Mucosa of rectum (tissue), 2 donors: Measurements from ENCODE around the gene ARHGDIB.

Experiments
- H3K27ac ChIP-seq, 2 donors: one replicate each; pipeline ENCODE4 v1.7.0; 2013; ENCODE audit warnings: inconsistent platforms in 2 of 2, low read depth in 2 of 2, low read length in 2 of 2
- H3K27me3 ChIP-seq, 2 donors: one replicate each; pipeline ENCODE4 v1.7.0; 2013; ENCODE audit warnings: low read length in 2 of 2; ENCODE audit not compliant: control insufficient read depth in 2 of 2, insufficient read depth in 2 of 2
- H3K36me3 ChIP-seq, 2 donors: one replicate each; pipeline ENCODE4 v1.7.0; 2013; ENCODE audit warnings: low read length in 2 of 2; ENCODE audit not compliant: control insufficient read depth in 2 of 2, insufficient read depth in 2 of 2
- H3K4me1 ChIP-seq, 2 donors: one replicate each; pipeline ENCODE4 v1.7.0; 2013; ENCODE audit warnings: low read length in 2 of 2, mild to moderate bottlenecking in 1 of 2; ENCODE audit not compliant: control insufficient read depth in 2 of 2, insufficient read depth in 2 of 2
- H3K4me3 ChIP-seq, 2 donors: one replicate each; pipeline ENCODE4 v1.7.0; 2013; ENCODE audit warnings: low read length in 2 of 2
- H3K9ac ChIP-seq, 2 donors: one replicate each; pipeline ENCODE4 v1.7.0; 2013; ENCODE audit warnings: low read length in 2 of 2, low read depth in 1 of 2, mild to moderate bottlenecking in 1 of 2
- H3K9me3 ChIP-seq, 2 donors: one replicate each; pipeline ENCODE4 v1.7.0; 2013; ENCODE audit warnings: low read length in 2 of 2; ENCODE audit not compliant: control insufficient read depth in 2 of 2
- donor health status: healthy.
- donor health status: Normal muscosa, but diverticular disease.

ARHGDIB gene

GRCh38 chr12:14965221-14965620, 3.8 kb upstream of the ARHGDIB start:
- no peak overlapping the region for H3K4me3 ChIP-seq
- no peak overlapping the region for H3K27ac ChIP-seq
- no peaks in the 10 kb centered on the region for H3K27me3 ChIP-seq
- H3K9me3 ChIP-seq = no peaks in the 10 kb centered on the region
- H3K36me3 ChIP-seq = no peaks in the 10 kb centered on the region
- H3K4me1 ChIP-seq = no peaks in the 10 kb centered on the region
- no peak overlapping the region for H3K9ac ChIP-seq

GRCh38 chr12:14964406-14964805, 3.0 kb upstream of the ARHGDIB start:
- Histone ChIP-seq H3K4me1 (peaks cover 0 to 5% of the 10 kb centered on the region in 2 donors), H3K9ac (no peak overlapping the region), H3K36me3 (no peaks in the 10 kb centered on the region), H3K27ac (no peak overlapping the region), H3K27me3 (no peaks in the 10 kb centered on the region), H3K9me3 (no peaks in the 10 kb centered on the region), H3K4me3 (no peak overlapping the region)

GRCh38 chr12:14963520-14963919, 2.1 kb upstream of the ARHGDIB start:
- Histone ChIP-seq H3K27me3 (no peaks in the 10 kb centered on the region), H3K27ac (no peak overlapping the region), H3K9ac (no peak overlapping the region), H3K4me1 (peaks cover 0 to 5% of the 10 kb centered on the region in 2 donors), H3K36me3 (no peaks in the 10 kb centered on the region), H3K4me3 (no peak overlapping the region), H3K9me3 (no peaks in the 10 kb centered on the region)

GRCh38 chr12:14962797-14963196, 1.4 kb upstream of the ARHGDIB start:
- no peaks in the 10 kb centered on the region for H3K36me3 ChIP-seq
- no peaks in the 10 kb centered on the region for H3K9me3 ChIP-seq
- no peaks in the 10 kb centered on the region for H3K27me3 ChIP-seq
- H3K4me3 ChIP-seq = no peak overlapping the region
- no peak overlapping the region for H3K27ac ChIP-seq
- no peak overlapping the region for H3K9ac ChIP-seq
- H3K4me1 ChIP-seq = peaks cover 3 to 8% of the 10 kb centered on the region in 2 donors

- Histone ChIP-seq H3K4me3 (peak overlapping the region; percentile 42 to 75), H3K9me3 (no peaks in the 10 kb centered on the region), H3K27me3 (no peaks in the 10 kb centered on the region), H3K4me1 (peaks cover 4 to 9% of the 10 kb centered on the region in 2 donors), H3K9ac (peak overlapping the region in 1 of 2 donors; percentile 25), H3K27ac (peak overlapping the region; percentile 69 to 81), H3K36me3 (no peaks in the 10 kb centered on the region)
Observed at GRCh38 chr12:14962153-14962539, 745 bp upstream of the ARHGDIB start.

GRCh38 chr12:14960548-14961465, 594 bp downstream of the ARHGDIB start:
- H3K9me3 ChIP-seq = no peaks in the 10 kb centered on the region
- H3K4me1 ChIP-seq = peaks cover 4 to 9% of the 10 kb centered on the region in 2 donors
- peak overlapping the region; percentile 42 to 75 for H3K4me3 ChIP-seq
- no peaks in the 10 kb centered on the region for H3K27me3 ChIP-seq
- H3K27ac ChIP-seq = peak overlapping the region; percentile 69 to 81
- no peaks in the 10 kb centered on the region for H3K36me3 ChIP-seq
- peak overlapping the region; percentile 10 to 19 for H3K9ac ChIP-seq

- H3K4me3 ChIP-seq = peak overlapping the region; percentile 44 to 75
- H3K4me1 ChIP-seq = peaks cover 4 to 9% of the 10 kb centered on the region in 2 donors
- H3K27ac ChIP-seq = peak overlapping the region; percentile 73 to 81
- peak overlapping the region; percentile 41 to 60 for H3K9ac ChIP-seq
- no peaks in the 10 kb centered on the region for H3K36me3 ChIP-seq
- no peaks in the 10 kb centered on the region for H3K9me3 ChIP-seq
- no peaks in the 10 kb centered on the region for H3K27me3 ChIP-seq
Observed at GRCh38 chr12:14959916-14960496, 1.4 kb downstream of the ARHGDIB start.

GRCh38 chr12:14959463-14959862, 1.9 kb downstream of the ARHGDIB start:
- peak overlapping the region; percentile 41 to 60 for H3K9ac ChIP-seq
- no peaks in the 10 kb centered on the region for H3K36me3 ChIP-seq
- H3K27ac ChIP-seq = peak overlapping the region; percentile 73 to 81
- H3K9me3 ChIP-seq = no peaks in the 10 kb centered on the region
- H3K4me3 ChIP-seq = peak overlapping the region; percentile 44 to 75
- H3K27me3 ChIP-seq = no peaks in the 10 kb centered on the region
- peaks cover 4 to 9% of the 10 kb centered on the region in 2 donors for H3K4me1 ChIP-seq

- no peaks in the 10 kb centered on the region for H3K9me3 ChIP-seq
- peaks cover 4 to 9% of the 10 kb centered on the region in 2 donors for H3K4me1 ChIP-seq
- H3K27ac ChIP-seq = peak overlapping the region; percentile 53 to 81
- H3K27me3 ChIP-seq = no peaks in the 10 kb centered on the region
- H3K4me3 ChIP-seq = peak overlapping the region in 1 of 2 donors; percentile 75
- no peaks in the 10 kb centered on the region for H3K36me3 ChIP-seq
- H3K9ac ChIP-seq = peak overlapping the region in 1 of 2 donors; percentile 17
Observed at GRCh38 chr12:14959126-14959440, 2.3 kb downstream of the ARHGDIB start.

- no peaks in the 10 kb centered on the region for H3K9me3 ChIP-seq
- peak overlapping the region; percentile 53 to 81 for H3K27ac ChIP-seq
- no peaks in the 10 kb centered on the region for H3K27me3 ChIP-seq
- peak overlapping the region; percentile 17 to 42 for H3K9ac ChIP-seq
- peaks cover 4 to 9% of the 10 kb centered on the region in 2 donors for H3K4me1 ChIP-seq
- H3K36me3 ChIP-seq = no peaks in the 10 kb centered on the region
- peak overlapping the region in 1 of 2 donors; percentile 75 for H3K4me3 ChIP-seq
Observed at GRCh38 chr12:14958361-14959125, 2.9 kb downstream of the ARHGDIB start.
